OCI-LY3 (cell line): Measurements from ENCODE around the gene NOP16.

Experiments used
- CTCF ChIP-seq: fragments of 200-600, 300-600 bp; sonication (generic); IDR thresholded peaks from 2 replicates; pipeline ENCODE4 v1.5.1; 2014; ENCODE audit warnings: antibody characterized with exemption, low read length, low read depth
- EZH2phosphoT487 ChIP-seq: fragments of 200-600 bp; shearing (Covaris generic); IDR thresholded peaks from 2 replicates; pipeline ENCODE4 v1.6.1; 2018; ENCODE audit warnings: antibody characterized with exemption, mixed run types, low read depth

- TF ChIP-seq CTCF (no peak), EZH2phosphoT487 (no peak)
Measured at GRCh38 chr5:176365351-176366231, 22.8 kb downstream of the NOP16 start, which contains the start of gene ARL10.
